ENCODE data around the gene LONP2. TPM values are rescaled to one million over a fixed set of nuclear protein-coding genes. Genes with fewer than 3 reads are reported as not detected.

Gene LONP2
- total and polyA plus RNA-seq, 9 of the 15 experiments (the other 6 are each of a cell fraction or from before 2014, with no cell fraction given), result 8.1 to 41.2 (median 25.6) TPM

DNA sequence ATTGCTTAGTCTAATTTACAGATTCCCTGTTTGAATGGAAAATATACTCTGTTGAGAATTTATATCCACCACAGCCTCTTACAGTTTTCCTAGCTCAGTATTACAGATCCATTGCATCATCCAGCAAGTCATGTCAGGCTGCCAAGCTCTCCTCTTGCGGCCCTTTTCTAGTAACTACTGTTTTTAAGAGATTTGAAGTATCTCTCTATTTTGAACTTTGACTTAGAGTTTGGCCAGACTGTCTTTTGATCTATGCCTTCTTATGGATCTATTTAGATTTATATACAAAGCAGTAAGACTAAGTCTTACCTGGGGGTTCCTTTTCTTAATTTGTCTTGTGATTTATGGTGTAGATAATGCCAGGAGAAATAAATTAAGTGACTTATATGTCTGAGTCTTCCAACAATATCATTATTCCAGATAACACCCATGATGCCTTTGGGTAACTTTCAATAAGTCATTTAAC is 56.3 kb downstream of the LONP2 start (continued):
- TF ChIP-seq RFX7 (CRISPR knock-in tag; IDR thresholded peaks at IDR 0.05), result no peak
- TF ChIP-seq KLF13 (tag; IDR thresholded peaks at IDR 0.05; ENCODE audit: borderline replicate concordance, low read depth), result no peak
- no peak for TF ChIP-seq ZNF324 (CRISPR knock-in tag; IDR thresholded peaks at IDR 0.05)
- TF ChIP-seq ZNF140 (CRISPR knock-in tag; IDR thresholded peaks at IDR 0.05), result no peak
- TF ChIP-seq DDX20 (tag; IDR thresholded peaks at IDR 0.05; ENCODE audit: low read depth), result peak; percentile 90
- no peak for TF ChIP-seq YBX1 (IDR thresholded peaks at IDR 0.05)
- TF ChIP-seq, protein P1, sequence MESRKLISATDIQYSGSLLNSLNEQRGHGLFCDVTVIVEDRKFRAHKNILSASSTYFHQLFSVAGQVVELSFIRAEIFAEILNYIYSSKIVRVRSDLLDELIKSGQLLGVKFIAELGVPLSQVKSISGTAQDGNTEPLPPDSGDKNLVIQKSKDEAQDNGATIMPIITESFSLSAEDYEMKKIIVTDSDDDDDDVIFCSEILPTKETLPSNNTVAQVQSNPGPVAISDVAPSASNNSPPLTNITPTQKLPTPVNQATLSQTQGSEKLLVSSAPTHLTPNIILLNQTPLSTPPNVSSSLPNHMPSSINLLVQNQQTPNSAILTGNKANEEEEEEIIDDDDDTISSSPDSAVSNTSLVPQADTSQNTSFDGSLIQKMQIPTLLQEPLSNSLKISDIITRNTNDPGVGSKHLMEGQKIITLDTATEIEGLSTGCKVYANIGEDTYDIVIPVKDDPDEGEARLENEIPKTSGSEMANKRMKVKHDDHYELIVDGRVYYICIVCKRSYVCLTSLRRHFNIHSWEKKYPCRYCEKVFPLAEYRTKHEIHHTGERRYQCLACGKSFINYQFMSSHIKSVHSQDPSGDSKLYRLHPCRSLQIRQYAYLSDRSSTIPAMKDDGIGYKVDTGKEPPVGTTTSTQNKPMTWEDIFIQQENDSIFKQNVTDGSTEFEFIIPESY (CRISPR knock-in tag; IDR thresholded peaks at IDR 0.05), result no peak
- TF ChIP-seq POLR2AphosphoS5 (IDR thresholded peaks at IDR 0.05; ENCODE audit: control insufficient read depth, insufficient read depth, low read depth, low read length), result no peak
- TF ChIP-seq, protein P2, sequence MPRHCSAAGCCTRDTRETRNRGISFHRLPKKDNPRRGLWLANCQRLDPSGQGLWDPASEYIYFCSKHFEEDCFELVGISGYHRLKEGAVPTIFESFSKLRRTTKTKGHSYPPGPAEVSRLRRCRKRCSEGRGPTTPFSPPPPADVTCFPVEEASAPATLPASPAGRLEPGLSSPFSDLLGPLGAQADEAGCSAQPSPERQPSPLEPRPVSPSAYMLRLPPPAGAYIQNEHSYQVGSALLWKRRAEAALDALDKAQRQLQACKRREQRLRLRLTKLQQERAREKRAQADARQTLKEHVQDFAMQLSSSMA (CRISPR knock-in tag; IDR thresholded peaks at IDR 0.05), result 0 out of 2 replicates have a peak, but pooled peaks have one; percentile 40
- no peak for TF ChIP-seq HMG20A (CRISPR knock-in tag; conservative IDR thresholded peaks at IDR 0.05)
- TF ChIP-seq, protein P3, sequence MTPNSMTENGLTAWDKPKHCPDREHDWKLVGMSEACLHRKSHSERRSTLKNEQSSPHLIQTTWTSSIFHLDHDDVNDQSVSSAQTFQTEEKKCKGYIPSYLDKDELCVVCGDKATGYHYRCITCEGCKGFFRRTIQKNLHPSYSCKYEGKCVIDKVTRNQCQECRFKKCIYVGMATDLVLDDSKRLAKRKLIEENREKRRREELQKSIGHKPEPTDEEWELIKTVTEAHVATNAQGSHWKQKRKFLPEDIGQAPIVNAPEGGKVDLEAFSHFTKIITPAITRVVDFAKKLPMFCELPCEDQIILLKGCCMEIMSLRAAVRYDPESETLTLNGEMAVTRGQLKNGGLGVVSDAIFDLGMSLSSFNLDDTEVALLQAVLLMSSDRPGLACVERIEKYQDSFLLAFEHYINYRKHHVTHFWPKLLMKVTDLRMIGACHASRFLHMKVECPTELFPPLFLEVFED (CRISPR knock-in tag; conservative IDR thresholded peaks at IDR 0.05), result no peak
- TF ChIP-seq KDM2B (CRISPR knock-in tag; IDR thresholded peaks at IDR 0.05), result no peak
- TF ChIP-seq RBM17 (IDR thresholded peaks at IDR 0.05; ENCODE audit: borderline replicate concordance, low read depth, low read length), result no peak
- peak; percentile 51 for TF ChIP-seq ZNF134 (CRISPR knock-in tag; conservative IDR thresholded peaks at IDR 0.05)
